HFF-Myc (cell line): Measurements from ENCODE around the gene TBC1D9.

Experiments
- DNase-seq: peaks from one replicate; pipeline ENCODE4 v3.0.0-alpha.2; 2011; ENCODE audit warnings: low read depth; ENCODE audit errors: extremely low read depth
- H3K4me3 ChIP-seq: replicated peaks from 2 replicates; pipeline ENCODE4 v1.5.1; 2011; ENCODE audit warnings: low read depth, mild to moderate bottlenecking, control low read depth, low read length
- CTCF ChIP-seq: IDR thresholded peaks from 2 replicates; pipeline ENCODE4 v1.5.1; 2012; ENCODE audit warnings: mild to moderate bottlenecking, low read depth, low read length, control low read depth; ENCODE audit errors: missing control alignments

The TBC1D9 gene

GRCh38 chr4:140645196-140645595 is 111.0 kb downstream of the TBC1D9 start:
- no peak overlapping the region for H3K4me3 ChIP-seq
- no peak for DNase-seq
- no peak for TF ChIP-seq CTCF

GRCh38 chr4:140644470-140645185 is 111.6 kb downstream of the TBC1D9 start:
- no peak for TF ChIP-seq CTCF
- H3K4me3 ChIP-seq, result no peak overlapping the region
- no peak for DNase-seq

- H3K4me3 ChIP-seq, result no peak overlapping the region
- DNase-seq, result no peak
- TF ChIP-seq CTCF, result no peak
Observed at GRCh38 chr4:140643571-140644055, 112.6 kb downstream of the TBC1D9 start.

- DNase-seq, result no peak
- no peak overlapping the region for H3K4me3 ChIP-seq
- no peak for TF ChIP-seq CTCF
Observed at GRCh38 chr4:140642674-140643437, 113.3 kb downstream of the TBC1D9 start.

- no peak for DNase-seq
- no peak for TF ChIP-seq CTCF
- H3K4me3 ChIP-seq, result no peak overlapping the region
Observed at GRCh38 chr4:140641789-140642439, 114.3 kb downstream of the TBC1D9 start.

- TF ChIP-seq CTCF, result no peak
- H3K4me3 ChIP-seq, result no peak overlapping the region
- DNase-seq, result no peak
Observed at GRCh38 chr4:140641105-140641555, 115.1 kb downstream of the TBC1D9 start.
